Measurements from ENCODE around the gene PREPL. TPM values are rescaled to one million over a fixed set of nuclear protein-coding genes. Genes with fewer than 3 reads are reported as not detected.

Gene PREPL
- total and polyA plus RNA-seq, 2 of the 13 experiments (the other 11 are each of a cell fraction or from before 2014, with no cell fraction given), result 19.7 to 34.3 TPM

GRCh38 chr2:44285174-44285573, 76.1 kb downstream of the PREPL start (continued):
- TF ChIP-seq ZNF280D (CRISPR knock-in tag; IDR thresholded peaks at IDR 0.05) (no peak), ZNF800 (CRISPR knock-in tag; IDR thresholded peaks at IDR 0.05) (no peak), MAFG (CRISPR knock-in tag; IDR thresholded peaks at IDR 0.05) (no peak), BCL3 (CRISPR knock-in tag; IDR thresholded peaks at IDR 0.05) (no peak), ZNF362 (CRISPR knock-in tag; IDR thresholded peaks at IDR 0.05; ENCODE audit: borderline replicate concordance) (no peak), MIER2 (CRISPR knock-in tag; IDR thresholded peaks at IDR 0.05) (no peak)
